ENCODE data around the gene GSG1L.

GSG1L gene

GRCh38 chr16:27811881-27812280 is 251.6 kb downstream of the GSG1L start:
- no peaks in the 10 kb centered on the region for H3K27me3 ChIP-seq (ENCODE audit: insufficient read depth, poor library complexity, severe bottlenecking)
- TF ChIP-seq GABPA (IDR thresholded peaks at IDR 0.05; ENCODE audit: low read depth) (no peak), SPI1 (IDR thresholded peaks at IDR 0.05; ENCODE audit: borderline replicate concordance, low read depth) (no peak)
- H3K27ac ChIP-seq (replicated peaks) = no peak overlapping the region
- H3K4me3 ChIP-seq (replicated peaks; ENCODE audit: insufficient read depth, low read length) = no peak overlapping the region
- DNase-seq (ENCODE audit: low read depth in 1 of 2, low spot score in 1 of 2) = no peak

GRCh38 chr16:27806986-27807385 is 256.5 kb downstream of the GSG1L start:
- no peaks in the 10 kb centered on the region for H3K27me3 ChIP-seq (ENCODE audit: insufficient read depth, poor library complexity, severe bottlenecking)
- TF ChIP-seq SPI1 (IDR thresholded peaks at IDR 0.05; ENCODE audit: borderline replicate concordance, low read depth) = no peak
- TF ChIP-seq REST (IDR thresholded peaks at IDR 0.05; ENCODE audit: insufficient replicate concordance, low read depth) = no peak
- no peak for TF ChIP-seq POLR2AphosphoS5 (IDR thresholded peaks at IDR 0.05; ENCODE audit: low read depth)
- no peak for TF ChIP-seq GABPA (IDR thresholded peaks at IDR 0.05; ENCODE audit: low read depth)
- TF ChIP-seq, protein P1, sequence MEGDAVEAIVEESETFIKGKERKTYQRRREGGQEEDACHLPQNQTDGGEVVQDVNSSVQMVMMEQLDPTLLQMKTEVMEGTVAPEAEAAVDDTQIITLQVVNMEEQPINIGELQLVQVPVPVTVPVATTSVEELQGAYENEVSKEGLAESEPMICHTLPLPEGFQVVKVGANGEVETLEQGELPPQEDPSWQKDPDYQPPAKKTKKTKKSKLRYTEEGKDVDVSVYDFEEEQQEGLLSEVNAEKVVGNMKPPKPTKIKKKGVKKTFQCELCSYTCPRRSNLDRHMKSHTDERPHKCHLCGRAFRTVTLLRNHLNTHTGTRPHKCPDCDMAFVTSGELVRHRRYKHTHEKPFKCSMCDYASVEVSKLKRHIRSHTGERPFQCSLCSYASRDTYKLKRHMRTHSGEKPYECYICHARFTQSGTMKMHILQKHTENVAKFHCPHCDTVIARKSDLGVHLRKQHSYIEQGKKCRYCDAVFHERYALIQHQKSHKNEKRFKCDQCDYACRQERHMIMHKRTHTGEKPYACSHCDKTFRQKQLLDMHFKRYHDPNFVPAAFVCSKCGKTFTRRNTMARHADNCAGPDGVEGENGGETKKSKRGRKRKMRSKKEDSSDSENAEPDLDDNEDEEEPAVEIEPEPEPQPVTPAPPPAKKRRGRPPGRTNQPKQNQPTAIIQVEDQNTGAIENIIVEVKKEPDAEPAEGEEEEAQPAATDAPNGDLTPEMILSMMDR (IDR thresholded peaks at IDR 0.05; ENCODE audit: insufficient read depth, low read length) = no peak
- DNase-seq (ENCODE audit: low read depth in 1 of 2, low spot score in 1 of 2) = no peak

DNA sequence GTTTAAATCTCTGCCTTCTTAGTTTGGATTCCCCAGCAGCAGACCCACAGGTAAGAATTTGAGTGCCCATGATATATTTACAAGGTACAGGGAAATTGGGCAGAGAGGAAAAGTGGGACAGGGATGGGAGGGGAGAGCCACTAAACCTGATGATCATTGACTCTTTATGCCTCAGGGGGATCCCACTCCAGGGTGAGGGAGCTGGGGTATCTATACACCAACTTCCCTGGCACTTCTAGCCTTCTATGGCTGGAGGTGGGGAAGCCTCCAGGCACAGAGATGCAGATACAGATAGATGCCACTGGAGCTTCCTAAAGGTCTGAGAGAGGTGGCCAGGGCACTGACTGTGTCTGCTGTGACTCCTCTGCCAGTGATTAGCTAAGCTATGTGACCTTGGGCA is 257.1 kb downstream of the GSG1L start:
- Histone ChIP-seq H3K27ac (replicated peaks) (no peak overlapping the region), H3K27me3 (ENCODE audit: insufficient read depth, poor library complexity, severe bottlenecking) (no peaks in the 10 kb centered on the region), H3K4me3 (replicated peaks; ENCODE audit: insufficient read depth, low read length) (no peak overlapping the region)
- no peak for TF ChIP-seq POLR2AphosphoS5 (IDR thresholded peaks at IDR 0.05; ENCODE audit: low read depth)
- DNase-seq (ENCODE audit: low read depth in 1 of 2, low spot score in 1 of 2) = no peak

More at GRCh38 chr16:27806986-27807385, 256.5 kb downstream of the GSG1L start:
- no peak overlapping the region for H3K27ac ChIP-seq (replicated peaks)
- H3K4me3 ChIP-seq (replicated peaks; ENCODE audit: insufficient read depth, low read length) = no peak overlapping the region

GRCh38 chr16:27805828-27806351 is 257.6 kb downstream of the GSG1L start:
- no peaks in the 10 kb centered on the region for H3K27me3 ChIP-seq (ENCODE audit: insufficient read depth, poor library complexity, severe bottlenecking)
- TF ChIP-seq REST (IDR thresholded peaks at IDR 0.05; ENCODE audit: insufficient replicate concordance, low read depth) (no peak), SPI1 (IDR thresholded peaks at IDR 0.05; ENCODE audit: borderline replicate concordance, low read depth) (no peak), GABPA (IDR thresholded peaks at IDR 0.05; ENCODE audit: low read depth) (no peak), POLR2AphosphoS5 (IDR thresholded peaks at IDR 0.05; ENCODE audit: low read depth) (no peak)
- TF ChIP-seq, protein P1 (IDR thresholded peaks at IDR 0.05; ENCODE audit: insufficient read depth, low read length) = no peak
- no peak overlapping the region for H3K27ac ChIP-seq (replicated peaks)
- no peak for DNase-seq (ENCODE audit: low read depth in 1 of 2, low spot score in 1 of 2)
- no peak overlapping the region for H3K4me3 ChIP-seq (replicated peaks; ENCODE audit: insufficient read depth, low read length)

All from HL-60 (cell line).